ENCODE results near the gene SGCA.
A peak's percentile ranks its signal among the peaks of the same experiment; 100 is the strongest.

Gene SGCA

DNA sequence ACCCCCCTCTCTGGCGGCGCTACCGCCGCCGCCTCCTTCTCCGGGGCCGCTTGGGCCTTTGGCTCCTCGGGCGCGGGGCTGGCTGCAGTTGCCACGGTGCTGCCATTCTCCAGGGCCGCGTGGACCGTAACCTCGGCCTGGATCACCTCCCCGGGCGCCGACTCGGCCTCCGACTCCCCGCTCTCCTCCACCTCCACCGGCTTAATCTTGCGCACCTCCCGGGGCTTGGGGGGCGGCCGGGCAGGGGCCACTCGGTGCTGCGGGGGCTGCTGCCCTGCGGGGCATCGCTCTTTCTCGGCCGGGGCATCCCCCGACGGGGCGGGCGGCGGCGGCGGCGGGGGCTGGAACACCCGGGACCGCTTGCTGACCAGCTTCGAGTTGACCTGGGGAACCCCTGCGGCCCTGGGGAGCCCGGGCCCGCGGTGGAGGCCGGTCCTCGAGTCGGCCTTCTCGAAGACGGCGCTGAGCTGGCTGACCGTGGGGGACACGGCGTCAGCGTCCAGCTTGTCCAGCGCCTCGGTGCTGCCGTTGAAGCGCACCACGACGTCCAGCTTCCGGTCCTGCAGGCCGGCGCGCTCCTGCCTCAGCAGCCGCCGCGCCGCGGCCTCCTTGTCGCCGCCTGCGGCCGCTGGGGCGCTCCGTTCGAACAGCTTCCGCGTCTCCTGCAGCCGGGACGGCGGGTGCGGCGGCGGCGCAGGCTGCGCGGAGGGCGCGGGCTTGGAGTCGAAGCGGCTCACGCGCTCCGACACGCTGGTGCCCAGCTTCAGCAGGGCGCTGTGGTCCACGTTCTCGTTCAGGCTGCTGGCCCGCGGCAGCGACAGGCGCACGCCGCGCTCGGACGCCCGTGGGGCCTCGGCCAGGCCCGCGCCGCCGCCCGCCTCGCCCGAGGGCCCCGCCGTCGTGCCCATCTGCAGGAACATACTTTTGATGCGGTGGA lies 16.1 kb upstream of the SGCA start:
- DNase-seq (ENCODE audit: low read depth), result no peak

DNA sequence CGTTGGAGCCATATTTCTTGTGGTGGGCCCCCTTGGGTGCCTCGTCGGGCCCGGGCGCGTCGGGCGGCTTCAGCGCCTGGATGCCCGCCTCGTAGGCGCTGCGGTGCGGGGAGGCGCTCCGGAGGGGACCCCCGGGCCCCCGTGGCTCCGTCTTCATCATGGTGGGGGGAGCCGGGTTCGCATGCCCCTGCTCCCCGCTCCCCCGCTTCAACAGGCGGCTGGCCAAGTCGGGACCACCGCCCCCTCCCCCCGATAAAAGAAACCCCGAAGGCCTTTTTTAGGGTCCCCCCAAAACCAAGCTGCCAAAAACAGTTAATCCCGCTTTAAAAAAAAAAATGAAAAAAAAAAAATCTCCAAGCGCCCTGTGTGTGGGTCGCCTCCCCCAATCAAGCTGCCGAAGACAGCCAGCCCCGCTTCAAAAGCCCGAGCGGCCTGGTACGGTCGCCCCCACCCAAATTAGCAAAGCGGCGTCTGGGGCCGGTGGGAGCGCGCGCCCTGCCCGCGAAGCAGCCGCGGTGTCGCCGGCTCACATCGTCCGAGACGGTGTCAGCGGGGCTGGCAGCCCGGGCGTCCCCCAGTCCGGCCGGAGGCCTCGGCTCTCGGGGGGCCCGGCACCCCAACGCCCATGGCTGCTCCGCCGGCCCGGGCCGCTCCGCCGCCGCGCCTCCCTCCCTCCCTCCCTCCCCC lies 15.3 kb upstream of the SGCA start, which contains the start of gene PPP1R9B:
Gene PPP1R9B, minus strand, starts transcription at position 324 of the 687 bp plus-strand sequence. Its CDS starts 164 bp downstream, at position 160.
- DNase-seq (ENCODE audit: low read depth), result no peak

DNA sequence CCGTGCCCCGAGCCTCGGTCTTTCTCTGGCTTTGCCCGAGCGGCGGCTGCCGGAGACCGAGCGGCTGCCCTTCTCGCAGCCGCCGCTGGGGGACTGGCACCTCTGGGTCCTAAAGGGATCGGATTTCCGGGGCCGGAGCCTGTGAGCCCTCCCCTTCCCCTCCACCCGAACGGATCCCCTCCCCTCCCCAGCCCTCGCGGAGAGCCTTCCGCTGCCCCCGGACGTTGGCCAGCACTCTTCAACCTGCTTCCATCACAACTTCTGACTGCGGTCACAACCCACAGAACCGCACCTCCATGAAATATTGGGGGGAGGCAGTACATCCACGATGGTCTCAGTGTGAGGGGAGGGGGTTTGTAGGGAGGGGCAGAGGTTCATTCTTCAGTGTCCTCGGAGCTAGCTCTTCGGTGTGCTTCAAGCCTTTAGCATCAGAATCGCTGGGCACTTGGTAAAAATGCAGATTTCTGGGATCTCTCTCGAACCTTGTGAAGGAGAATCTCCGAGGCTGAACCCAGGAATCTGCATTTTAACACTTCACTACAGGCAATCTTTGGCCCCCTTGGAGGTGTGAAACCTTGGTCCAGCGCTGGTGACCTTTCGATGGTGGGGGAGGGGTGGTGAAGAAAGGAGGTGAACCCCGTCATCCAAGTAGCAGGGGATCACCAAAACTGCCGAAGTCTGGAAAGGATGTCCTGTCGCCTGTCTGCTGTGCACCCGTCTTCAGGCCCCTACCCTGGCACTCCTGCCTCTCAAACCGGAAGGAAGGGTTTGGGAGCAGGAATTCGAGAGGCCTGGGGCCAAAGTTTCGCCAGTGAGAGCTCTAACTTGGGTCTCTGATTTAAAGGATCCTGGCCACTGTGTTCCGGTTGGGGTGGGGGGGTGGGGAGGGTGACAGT lies 14.5 kb upstream of the SGCA start:
- DNase-seq (ENCODE audit: low read depth), result peak; percentile 58

DNA sequence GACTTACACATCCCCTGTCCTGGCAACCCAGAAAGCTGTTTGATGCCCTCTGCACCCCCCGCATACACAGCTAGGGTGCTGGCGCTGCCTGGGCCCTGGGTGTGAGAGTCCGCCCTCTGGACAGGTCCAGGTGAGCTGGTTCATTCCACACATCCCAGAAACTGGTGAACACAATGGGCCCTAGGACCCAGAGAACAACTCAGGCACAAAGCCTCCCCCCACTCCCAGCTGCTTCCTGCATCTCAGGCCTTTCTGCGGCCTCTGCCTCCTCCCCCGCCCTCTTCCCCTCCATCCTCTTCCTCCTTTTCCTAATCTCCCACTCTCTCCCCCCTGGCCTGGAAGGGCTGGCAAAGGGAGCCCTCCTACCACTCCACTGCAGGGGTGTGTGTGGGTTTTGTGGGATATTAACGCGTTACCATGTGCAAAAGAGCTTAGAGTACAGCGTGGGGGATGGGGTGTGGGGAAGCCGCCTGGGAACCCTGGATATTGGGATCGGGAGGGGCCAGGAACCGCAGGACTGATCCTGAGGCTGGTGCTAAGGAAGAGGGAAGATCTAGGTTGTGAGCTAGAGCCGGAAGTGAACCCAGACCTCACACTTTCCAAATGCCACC lies 13.8 kb upstream of the SGCA start:
- peak; percentile 44 for DNase-seq (ENCODE audit: low read depth)

DNA sequence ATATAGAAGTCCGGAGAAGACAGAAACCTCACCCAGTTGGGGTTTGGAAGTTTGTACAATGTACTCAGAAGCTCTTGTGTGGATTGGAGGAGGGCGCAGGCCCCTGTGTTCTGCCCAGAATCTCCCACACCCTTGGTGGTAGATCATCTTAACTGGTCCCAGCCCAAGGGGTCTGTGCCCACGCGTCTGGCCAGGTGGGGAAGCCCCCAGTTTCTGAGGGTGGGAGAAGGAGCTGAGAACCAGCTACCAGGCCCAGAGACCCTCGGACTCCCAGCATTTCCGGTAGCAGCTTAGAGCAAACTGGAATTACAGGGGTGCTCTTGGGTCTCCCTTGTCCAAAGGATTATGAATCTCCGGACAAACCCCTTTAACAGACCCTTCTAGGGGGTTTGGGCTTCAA lies 13.1 kb upstream of the SGCA start:
- DNase-seq (ENCODE audit: low read depth), result no peak

DNA sequence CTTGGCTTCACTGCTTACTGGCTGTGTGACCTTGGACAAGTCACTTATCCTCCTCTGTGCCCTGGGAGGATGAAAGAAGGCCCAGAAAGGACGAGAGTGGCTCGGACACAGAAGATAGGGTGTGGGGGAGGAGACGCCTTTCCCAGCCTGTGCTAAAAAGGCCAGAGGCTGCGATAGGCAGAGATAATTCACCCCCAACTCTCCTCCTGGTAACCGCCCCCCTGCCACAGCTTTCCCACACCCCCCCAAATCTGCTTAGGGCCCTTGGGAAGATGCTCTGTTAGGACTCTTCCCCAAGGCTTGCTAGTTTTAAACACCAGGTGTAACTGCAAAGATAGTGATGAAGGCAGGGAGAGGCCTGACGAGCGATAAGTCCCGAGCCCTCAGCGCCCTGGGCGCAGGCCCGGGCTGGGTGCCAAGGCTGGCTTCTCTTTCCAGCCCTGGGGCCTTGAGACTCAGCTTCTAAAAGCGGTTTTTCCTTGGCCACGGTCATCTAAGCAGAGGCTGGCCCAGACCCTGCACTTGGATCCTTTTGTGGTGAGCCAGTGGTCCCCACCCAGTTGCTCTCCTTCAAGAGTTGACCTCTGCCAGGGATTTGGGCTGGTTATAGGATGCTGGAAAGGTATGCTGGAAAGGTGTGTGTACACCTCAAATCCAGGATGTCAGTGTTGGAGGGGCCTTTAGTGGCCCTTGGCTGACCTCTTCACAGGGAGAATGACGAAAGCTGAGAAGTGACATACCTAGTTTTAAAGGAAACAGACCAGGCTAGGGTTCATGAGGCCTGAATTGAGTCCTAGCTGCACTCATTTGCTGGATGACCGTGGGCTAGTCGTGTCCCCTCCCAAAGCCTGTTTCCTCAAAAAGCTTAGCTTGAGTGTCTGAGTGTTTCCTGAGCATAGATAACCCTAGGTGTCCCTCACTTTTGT lies 11.9 kb upstream of the SGCA start:
- no peak for DNase-seq (ENCODE audit: low read depth)

DNA sequence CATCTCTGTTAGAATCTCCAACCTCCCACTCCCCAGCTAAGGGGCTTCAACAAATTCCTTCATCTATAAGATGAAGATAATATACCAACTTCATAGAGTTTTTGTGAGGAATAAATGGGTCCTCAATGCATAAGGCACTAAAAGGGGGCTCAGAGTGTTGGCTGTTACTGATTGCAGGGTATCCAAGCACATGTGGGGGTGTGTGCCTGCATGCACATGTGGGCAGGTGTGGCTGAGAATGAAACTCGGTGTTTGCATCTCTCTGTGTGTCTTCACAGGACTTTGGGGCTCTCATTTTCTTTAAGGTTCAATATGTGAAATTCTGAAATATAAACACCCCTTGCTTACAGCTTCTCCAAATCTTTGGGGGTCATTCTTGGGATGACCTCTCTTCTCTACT lies 11.2 kb upstream of the SGCA start:
- DNase-seq (ENCODE audit: low read depth), result no peak

DNA sequence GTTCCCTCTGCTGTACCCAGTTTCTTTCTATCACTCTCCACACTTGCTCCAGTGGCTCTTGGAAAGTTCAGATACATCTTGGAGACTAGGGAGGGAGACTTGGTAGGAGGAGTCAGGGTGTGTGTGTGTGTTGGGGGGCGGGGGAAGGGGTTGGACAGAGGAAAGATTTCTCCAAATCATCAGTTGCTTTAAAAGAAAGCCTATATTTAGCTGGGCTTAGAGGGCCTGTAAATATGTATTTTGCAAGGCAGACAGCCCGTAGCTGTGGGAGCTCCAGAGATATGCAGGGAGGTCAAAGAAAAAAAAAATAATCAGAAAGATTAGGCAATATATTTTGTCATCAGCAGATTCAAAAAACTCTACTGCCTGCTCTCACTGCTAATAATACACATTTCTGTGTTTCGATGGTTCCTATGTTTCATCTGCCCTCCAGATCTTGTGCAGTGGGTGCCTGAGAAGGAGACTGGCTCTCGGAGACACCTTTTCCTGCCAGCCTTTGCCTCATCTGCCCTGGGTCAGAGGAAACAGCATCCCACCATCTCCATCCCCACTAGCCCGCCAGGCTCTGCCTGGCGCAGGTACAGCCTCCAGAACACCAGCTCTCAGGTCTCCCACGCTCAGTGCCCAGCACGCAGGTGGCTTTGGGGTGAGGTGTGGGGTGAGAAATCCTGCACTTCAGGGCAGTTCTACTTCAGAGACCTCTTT lies 10.5 kb upstream of the SGCA start:
- no peak for DNase-seq (ENCODE audit: low read depth)

DNA sequence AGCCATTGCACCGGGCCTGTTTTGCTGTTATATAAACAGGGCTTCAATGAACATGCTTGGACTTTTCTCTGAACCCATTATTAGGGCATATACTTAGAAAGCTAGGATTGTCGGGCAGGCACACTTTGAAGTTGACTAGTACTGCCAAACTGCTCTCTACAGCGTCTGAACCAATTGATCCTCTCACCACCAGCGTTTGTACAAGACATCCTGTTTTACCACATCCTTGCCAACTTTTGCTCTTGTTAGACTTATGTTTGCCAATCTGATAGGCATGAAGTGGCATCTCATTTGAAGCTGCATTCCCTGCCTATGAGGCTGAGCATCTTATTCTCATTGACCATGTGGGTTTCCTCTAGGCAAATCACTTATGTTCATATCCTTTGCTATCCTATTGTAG lies 7.9 kb upstream of the SGCA start:
- DNase-seq (ENCODE audit: low read depth), result no peak

DNA sequence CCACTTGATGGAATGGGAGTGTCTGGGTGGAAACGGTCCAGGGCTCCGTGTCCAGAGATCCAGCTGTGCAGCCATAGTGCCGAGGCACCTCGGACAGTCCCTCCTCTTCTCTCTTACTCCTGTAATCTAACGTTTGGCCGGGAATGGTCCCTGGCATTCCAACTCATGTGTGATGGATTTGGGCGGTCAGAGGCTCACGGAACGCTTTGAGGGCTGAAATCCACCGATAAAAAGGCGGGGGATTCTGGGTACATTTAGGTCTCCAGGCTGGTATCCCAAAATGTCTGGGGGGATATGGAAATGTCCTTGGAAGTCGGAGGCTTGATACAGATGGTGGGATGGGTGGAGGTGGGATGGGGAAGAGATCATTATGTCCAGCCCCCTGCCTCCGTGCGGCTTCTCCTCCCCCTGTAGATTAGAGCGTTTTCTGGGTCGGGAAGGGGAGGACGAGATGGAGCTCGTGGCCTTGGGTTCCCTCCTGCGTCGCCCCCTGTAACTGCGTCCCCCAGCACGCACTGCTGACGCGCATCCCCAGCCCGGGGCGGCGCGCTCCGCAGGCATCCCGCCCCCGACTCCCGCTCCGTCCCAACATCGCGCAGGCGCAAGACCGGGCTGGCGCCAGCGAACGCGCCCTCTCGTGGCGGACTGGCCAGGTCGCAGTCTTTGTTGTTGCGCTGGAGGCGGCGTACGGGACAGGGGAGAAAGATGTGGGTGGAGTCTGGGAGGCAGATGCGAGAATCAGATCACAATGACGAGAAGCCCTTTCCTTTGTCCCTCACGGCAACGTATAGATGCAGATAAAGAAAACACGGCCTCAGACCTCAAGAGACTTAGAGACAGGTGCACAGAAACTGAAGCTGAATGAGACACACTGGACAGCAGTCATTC lies 4.5 kb upstream of the SGCA start:
- peak; percentile 46 for DNase-seq (ENCODE audit: low read depth)

DNA sequence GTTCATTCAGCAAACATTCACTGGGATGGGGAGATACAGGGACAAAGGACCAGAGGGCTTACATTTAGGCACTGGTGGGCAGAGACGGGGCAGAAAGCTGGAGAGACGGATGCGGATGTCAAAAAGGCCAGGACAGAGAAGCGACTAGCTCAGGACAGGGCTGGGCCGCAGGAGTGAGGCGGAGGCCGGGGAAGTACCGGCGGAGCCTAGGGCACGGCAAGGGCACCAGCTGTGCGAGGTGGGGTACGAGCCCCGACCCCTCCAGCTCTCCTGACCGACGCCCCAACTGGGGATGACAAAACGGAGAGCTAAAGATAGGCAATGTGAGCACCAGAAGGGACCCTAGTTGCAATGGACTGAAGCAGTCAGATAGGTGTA lies 3.9 kb upstream of the SGCA start:
- no peak for DNase-seq (ENCODE audit: low read depth)

DNA sequence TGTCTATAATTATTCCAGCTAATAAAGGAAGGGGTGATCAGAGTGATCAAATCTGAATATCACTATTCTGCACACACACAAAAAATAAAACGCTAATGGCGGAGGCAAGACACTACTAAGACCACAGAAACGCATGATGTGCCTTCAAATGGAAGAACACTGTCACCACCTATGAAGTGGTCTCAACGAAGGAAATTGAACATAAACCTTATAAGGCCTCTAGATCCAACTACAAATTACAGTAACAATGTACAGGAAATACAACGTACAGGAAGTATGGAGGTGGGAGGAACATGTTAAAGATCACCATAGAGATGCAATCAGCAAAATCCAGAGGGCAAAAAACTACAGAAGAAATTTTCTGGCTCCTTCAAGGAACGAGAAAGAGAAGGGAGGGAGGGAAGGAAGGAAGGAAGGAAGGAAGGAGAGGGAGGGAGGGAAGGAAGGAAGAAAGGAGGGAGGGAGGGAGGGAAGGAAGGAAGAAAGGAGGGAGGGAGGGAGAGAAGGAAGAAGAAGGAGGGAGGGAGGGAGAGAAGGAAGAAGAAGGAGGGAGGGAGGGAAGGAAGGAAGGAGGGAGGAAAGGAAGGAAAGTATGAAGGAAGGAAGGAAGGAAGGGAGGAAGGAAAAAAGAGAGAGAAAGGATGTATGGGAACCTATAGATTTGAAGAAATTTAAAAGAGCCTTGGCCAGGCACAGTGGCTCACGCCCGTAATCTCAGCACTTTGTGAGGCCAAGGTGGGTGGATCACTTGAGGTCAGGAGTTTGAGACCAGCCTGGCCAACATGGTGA lies 3.1 kb upstream of the SGCA start:
- no peak for DNase-seq (ENCODE audit: low read depth)

DNA sequence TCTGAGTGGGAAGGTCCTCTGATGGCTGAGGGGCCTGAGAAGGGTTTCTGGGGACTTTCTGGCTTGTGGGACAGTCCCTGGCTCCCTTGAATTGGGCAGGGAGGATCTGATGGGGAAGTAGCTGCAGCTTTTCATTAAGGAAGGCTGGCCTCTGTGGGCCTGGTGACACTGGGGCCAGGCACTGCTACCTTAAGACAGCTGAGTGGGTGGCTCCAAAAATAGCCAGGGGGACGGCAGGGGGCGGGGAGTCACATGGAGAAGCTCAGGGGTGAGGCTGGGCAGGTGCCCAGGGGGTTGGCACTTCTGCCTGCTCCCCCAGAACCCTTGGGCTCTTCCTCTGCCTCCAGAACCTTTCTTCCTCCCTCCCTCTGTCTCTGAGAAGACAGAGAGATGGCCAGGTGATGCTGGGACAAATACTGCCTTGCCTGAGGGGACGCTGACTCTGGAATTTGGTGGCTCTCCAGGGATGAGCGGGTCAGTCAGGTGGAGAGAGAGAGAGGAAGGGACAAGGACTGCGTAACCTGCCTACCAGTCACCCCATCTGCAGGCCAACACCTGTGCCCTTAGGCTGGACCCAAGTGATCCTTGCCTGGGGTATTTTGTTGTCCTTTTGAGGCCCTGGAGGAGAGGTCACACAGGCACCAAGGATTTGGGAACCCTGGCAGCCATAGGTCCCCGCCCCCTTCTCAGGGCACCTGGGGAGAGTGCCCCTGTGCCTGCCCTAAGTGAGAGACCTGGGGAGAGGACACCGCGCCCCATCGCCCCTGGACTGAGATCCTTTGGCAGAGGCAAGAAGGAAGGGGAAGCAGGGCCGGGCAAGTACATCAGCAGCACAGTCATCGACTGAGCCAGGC lies 1.7 kb upstream of the SGCA start:
- DNase-seq (ENCODE audit: low read depth), result no peak

DNA sequence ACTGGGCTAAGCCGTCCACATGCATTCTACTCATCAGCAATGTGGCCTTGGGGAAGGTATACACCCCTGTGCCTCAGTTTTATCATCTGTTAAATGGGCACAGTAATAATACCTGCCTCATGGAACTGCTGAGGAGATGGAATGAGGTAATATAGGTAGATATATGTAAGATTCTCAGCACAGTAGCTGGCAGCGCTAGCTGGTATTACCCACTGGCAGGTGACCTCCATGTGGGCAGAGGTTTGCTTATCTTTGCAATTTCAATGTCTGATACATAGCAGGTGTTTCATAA lies 1.2 kb upstream of the SGCA start:
- DNase-seq (ENCODE audit: low read depth), result no peak

DNA sequence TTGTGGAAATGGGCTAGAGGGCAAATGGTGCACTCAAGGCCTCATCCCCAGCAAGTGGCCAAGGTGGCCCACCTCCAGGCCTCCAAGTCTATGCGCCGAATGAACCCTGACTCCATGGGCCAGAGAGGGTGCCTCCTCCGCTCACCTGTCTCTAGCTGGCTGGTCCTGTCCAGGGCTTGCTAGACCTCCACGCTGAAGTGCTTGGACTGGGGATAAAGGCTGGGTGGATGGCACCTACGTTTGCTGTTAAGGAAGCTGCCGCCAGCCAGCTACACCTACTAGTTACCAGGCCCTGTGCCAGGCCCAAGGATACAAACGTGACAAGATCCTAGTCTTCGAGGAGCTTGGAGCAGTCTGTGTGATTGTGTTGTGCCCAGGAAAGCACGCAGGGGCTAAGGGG lies 739 bp upstream of the SGCA start:
- DNase-seq (ENCODE audit: low read depth), result no peak

DNA sequence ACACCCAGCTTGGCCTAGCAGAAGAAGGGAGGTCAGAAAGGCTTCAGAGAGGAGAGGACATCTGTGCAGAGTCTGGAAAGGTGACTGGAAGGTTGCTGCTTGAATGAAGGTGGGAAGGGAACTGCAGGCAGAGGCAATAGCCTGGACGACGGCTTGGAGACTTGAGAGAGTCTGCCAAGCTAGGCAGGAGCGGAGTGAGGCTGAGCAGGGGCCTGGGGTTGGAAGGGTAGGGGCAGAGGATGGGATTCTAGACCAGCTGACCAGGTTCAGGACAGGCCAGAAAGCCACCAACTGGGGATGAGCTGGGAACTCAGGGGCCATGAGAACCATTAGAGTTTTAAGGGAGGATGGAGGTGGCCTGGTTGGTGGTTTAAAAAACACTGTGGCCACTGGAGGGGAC lies 339 bp upstream of the SGCA start:
- no peak for DNase-seq (ENCODE audit: low read depth)

DNA sequence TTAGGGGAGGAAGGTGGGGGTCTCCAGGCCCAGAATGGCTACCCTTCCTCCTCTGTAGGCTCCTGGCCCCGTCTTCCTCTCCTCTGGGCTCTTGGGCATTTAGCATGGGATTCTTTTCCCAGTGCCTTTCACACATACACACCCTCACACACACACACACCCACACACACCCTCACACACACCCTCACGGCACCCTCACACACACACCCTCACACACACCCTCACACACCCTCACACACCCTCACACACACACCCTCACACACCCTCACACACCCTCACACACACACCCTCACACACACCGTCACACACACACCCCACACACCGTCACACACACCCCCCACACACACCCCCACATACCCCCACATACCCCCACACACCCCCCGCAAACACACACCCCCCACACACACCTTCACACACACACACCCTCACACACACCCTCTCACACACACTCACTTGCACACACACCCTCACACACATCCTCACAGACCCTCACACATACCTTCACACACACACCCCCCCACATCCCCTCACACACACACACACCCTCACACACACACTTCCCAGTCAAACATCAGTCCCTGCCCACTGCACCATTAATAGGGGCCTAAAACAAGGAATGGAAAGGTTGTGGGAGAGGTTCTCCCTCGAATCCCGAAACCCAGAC lies 845 bp downstream of the SGCA start:
- DNase-seq (ENCODE audit: low read depth), result no peak
